Measurements from ENCODE around the gene STBD1.

Gene STBD1

GRCh38 chr4:76311896-76312331 lies 5.4 kb downstream of the STBD1 start:
- TF ChIP-seq ZFX (IDR thresholded peaks at IDR 0.05) (no peak), CTCF (conservative IDR thresholded peaks at IDR 0.05) (no peak)
- H3K27ac ChIP-seq, result no peak overlapping the region

DNA sequence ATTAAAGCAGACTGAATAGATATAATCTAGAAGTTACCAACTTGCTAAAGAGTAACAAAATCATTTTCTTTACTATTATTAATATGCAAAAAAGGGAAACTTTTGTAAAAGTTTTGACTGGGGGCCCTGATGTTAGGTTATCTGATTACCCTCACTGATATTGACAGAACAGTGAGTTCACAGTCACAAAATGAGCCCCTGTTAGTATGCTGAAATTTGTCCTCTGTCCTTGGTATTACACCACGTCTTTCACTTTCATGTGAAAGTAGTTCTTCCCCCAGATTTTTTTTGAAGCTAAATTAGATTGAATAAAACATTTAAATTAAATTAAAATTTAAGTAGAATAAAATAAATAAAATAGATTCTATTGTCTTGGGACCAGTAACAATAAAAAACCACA lies 5.9 kb downstream of the STBD1 start:
- TF ChIP-seq CTCF (conservative IDR thresholded peaks at IDR 0.05) (no peak), ZFX (IDR thresholded peaks at IDR 0.05) (no peak)
- H3K27ac ChIP-seq, result no peak overlapping the region

DNA sequence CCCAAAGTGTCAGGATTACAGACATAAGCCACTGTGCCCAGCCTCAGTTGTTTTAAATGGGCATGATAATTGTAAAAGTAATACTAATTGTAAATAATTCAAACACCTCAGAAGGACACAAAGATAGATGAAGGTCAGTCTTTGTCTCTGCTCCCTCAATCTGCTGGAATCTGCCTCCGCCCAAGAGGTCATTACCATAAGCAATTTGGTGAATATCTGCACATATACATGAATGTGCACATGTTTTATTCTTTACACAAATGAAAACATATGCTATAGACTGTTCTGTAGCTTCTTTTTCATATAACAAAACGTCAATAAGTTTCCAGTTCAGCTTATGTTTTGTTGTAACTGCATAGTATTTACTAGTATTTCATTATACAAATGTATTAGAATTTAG lies 7.0 kb downstream of the STBD1 start:
- H3K27ac ChIP-seq, result no peak overlapping the region
- TF ChIP-seq CTCF (conservative IDR thresholded peaks at IDR 0.05), result no peak
- TF ChIP-seq ZFX (IDR thresholded peaks at IDR 0.05), result no peak

DNA sequence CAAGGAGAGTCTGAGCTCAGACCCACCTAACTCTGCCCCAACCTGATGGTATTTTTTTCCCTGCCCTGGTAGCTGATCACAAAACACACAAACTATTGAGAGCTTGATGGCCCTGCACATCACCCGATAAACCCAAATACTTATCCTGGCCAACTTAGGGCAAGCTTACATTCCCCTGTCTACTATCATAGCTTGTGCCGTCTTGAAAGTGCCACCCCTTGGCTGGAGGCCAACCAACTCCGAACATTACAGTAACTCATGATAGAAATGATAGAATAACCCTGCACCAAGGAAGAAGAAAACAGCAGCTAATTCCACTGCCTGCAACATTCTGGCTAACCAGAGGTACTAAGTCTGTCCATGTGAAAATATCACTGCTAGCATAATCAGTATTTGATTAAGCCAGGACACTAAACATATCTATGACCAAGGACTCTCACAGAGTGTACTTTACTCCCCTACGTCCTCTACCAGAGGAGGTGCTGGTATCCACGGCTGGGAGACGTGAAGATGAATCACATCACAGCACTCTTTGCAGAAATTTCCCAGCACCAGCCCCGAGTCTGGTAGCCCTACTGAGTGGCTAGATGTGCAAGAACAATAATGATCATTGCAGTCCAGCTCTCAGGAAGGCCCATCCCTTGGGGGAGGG lies 8.9 kb downstream of the STBD1 start:
- TF ChIP-seq ZFX (IDR thresholded peaks at IDR 0.05) (no peak), CTCF (conservative IDR thresholded peaks at IDR 0.05) (no peak)
- H3K27ac ChIP-seq, result no peak overlapping the region

- TF ChIP-seq ZFX (IDR thresholded peaks at IDR 0.05) (no peak), CTCF (conservative IDR thresholded peaks at IDR 0.05) (no peak)
- no peak overlapping the region for H3K27ac ChIP-seq
Measured at GRCh38 chr4:76316131-76316530, 9.6 kb downstream of the STBD1 start.

DNA sequence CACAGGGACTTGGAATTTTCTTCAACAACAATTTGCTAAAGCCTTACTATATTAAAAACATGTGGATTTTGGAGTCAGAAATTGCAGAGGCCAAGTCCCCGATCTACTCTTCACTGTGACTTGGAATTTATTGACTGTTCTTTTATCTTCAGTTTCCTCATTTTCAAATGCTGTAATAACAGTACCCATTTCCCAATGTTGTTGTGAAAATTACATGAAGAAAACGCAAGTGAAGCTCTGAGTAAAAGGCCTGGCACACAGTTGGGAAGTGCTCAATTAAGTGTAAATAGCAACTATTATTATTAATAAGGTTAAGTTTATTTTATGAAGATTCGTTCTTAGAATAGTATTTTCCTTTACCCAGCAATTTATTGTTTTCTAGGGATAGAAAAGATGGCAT lies 15.7 kb downstream of the STBD1 start:
- H3K27ac ChIP-seq, result no peak overlapping the region
- TF ChIP-seq CTCF (conservative IDR thresholded peaks at IDR 0.05) (no peak), ZFX (IDR thresholded peaks at IDR 0.05) (no peak)

- TF ChIP-seq CTCF (conservative IDR thresholded peaks at IDR 0.05) (no peak), ZFX (IDR thresholded peaks at IDR 0.05) (no peak)
- H3K27ac ChIP-seq, result no peak overlapping the region
Measured at GRCh38 chr4:76325072-76325471, 18.5 kb downstream of the STBD1 start.

All from C4-2B (cell line).